GM23338 (cell line): Measurements from ENCODE around the gene ARHGEF17.

ENCODE experiments used
- ETS1 ChIP-seq: IDR thresholded peaks from 2 replicates; pipeline ENCODE4 v1.6.1; 2016; ENCODE audit warnings: antibody characterized with exemption
- EZH2 ChIP-seq: fragments of 200-600 bp; sonication (generic); IDR thresholded peaks from one replicate; pipeline ENCODE4 v1.8.0; 2017; ENCODE audit warnings: antibody characterized with exemption, mild to moderate bottlenecking, low read depth; ENCODE audit not compliant: unreplicated experiment
- EZH2phosphoT487 ChIP-seq: fragments of 200-600 bp; sonication (generic); IDR thresholded peaks from one replicate; pipeline ENCODE4 v1.8.1; 2018; ENCODE audit warnings: antibody characterized with exemption; ENCODE audit not compliant: unreplicated experiment
- JUNB ChIP-seq: IDR thresholded peaks from one replicate; pipeline ENCODE4 v1.6.1; 2016; ENCODE audit warnings: antibody characterized with exemption; ENCODE audit not compliant: unreplicated experiment
- NANOG ChIP-seq: IDR thresholded peaks from 2 replicates; pipeline ENCODE4 v1.6.1; 2016; ENCODE audit warnings: antibody characterized with exemption, borderline replicate concordance
- POLR2AphosphoS5 ChIP-seq: IDR thresholded peaks from 2 replicates; pipeline ENCODE4 v1.6.1; 2016; ENCODE audit warnings: antibody characterized with exemption, low read depth
- STAT1 ChIP-seq: IDR thresholded peaks from one replicate; pipeline ENCODE4 v1.6.1; 2016; ENCODE audit warnings: antibody characterized with exemption; ENCODE audit not compliant: unreplicated experiment
- ZNF114 ChIP-seq: fragments of 250-450 bp; sonication (Bioruptor Pico); IDR thresholded peaks from 2 replicates; pipeline ENCODE4 v1.5.0; 2020; ENCODE audit warnings: mild to moderate bottlenecking, moderate library complexity
- ZNF331 ChIP-seq: fragments of 250-450 bp; sonication (Bioruptor Pico); IDR thresholded peaks from 2 replicates; pipeline ENCODE4 v1.5.0; 2020; ENCODE audit warnings: low read depth, mild to moderate bottlenecking, moderate library complexity
- TF ChIP-seq, protein P1 (sequence below), 2 experiments: fragments of 200-600 bp in 1 of 2; sonication (generic) in 1 of 2; conservative IDR thresholded peaks; 2 replicates each; pipeline versions ENCODE4 v1.5.1 to v1.6.1; 2016 to 2017; ENCODE audit warnings: antibody characterized with exemption in 2 of 2, low read depth in 2 of 2, mild to moderate bottlenecking in 2 of 2, moderate library complexity in 1 of 2
- TF ChIP-seq, protein P2 (sequence below): IDR thresholded peaks from one replicate; pipeline ENCODE4 v1.6.1; 2018; ENCODE audit warnings: antibody characterized with exemption; ENCODE audit not compliant: unreplicated experiment

DNA sequence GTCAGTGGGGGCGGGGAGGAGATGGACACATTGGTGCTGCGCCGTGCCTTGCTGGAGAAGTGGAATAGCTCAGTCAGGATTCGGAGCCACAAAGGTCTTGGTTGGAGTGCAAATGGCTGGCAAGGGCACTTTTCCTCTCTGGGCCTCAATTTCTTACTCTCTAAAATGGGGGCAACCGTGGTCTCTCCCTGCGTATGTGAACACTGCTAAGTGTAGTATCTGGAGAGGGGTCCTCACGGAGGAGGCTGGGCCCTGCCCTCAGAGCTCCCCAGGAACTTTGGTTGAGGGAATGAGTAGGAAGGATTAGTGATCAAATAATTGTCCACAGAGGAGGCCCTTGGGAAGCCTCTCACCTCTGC lies 35.4 kb upstream of the ARHGEF17 start:
- TF ChIP-seq, protein P1, sequence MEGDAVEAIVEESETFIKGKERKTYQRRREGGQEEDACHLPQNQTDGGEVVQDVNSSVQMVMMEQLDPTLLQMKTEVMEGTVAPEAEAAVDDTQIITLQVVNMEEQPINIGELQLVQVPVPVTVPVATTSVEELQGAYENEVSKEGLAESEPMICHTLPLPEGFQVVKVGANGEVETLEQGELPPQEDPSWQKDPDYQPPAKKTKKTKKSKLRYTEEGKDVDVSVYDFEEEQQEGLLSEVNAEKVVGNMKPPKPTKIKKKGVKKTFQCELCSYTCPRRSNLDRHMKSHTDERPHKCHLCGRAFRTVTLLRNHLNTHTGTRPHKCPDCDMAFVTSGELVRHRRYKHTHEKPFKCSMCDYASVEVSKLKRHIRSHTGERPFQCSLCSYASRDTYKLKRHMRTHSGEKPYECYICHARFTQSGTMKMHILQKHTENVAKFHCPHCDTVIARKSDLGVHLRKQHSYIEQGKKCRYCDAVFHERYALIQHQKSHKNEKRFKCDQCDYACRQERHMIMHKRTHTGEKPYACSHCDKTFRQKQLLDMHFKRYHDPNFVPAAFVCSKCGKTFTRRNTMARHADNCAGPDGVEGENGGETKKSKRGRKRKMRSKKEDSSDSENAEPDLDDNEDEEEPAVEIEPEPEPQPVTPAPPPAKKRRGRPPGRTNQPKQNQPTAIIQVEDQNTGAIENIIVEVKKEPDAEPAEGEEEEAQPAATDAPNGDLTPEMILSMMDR (conservative IDR thresholded peaks at IDR 0.05; ENCODE audit: low read depth in 2 of 2): no peak
- TF ChIP-seq POLR2AphosphoS5: no peak
- TF ChIP-seq EZH2phosphoT487: no peak
- no peak for TF ChIP-seq ZNF114 (CRISPR knock-in tag)
- TF ChIP-seq, protein P2, sequence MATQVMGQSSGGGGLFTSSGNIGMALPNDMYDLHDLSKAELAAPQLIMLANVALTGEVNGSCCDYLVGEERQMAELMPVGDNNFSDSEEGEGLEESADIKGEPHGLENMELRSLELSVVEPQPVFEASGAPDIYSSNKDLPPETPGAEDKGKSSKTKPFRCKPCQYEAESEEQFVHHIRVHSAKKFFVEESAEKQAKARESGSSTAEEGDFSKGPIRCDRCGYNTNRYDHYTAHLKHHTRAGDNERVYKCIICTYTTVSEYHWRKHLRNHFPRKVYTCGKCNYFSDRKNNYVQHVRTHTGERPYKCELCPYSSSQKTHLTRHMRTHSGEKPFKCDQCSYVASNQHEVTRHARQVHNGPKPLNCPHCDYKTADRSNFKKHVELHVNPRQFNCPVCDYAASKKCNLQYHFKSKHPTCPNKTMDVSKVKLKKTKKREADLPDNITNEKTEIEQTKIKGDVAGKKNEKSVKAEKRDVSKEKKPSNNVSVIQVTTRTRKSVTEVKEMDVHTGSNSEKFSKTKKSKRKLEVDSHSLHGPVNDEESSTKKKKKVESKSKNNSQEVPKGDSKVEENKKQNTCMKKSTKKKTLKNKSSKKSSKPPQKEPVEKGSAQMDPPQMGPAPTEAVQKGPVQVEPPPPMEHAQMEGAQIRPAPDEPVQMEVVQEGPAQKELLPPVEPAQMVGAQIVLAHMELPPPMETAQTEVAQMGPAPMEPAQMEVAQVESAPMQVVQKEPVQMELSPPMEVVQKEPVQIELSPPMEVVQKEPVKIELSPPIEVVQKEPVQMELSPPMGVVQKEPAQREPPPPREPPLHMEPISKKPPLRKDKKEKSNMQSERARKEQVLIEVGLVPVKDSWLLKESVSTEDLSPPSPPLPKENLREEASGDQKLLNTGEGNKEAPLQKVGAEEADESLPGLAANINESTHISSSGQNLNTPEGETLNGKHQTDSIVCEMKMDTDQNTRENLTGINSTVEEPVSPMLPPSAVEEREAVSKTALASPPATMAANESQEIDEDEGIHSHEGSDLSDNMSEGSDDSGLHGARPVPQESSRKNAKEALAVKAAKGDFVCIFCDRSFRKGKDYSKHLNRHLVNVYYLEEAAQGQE: no peak
- no peak for TF ChIP-seq JUNB
- no peak for TF ChIP-seq ZNF331
- no peak for TF ChIP-seq ETS1
- no peak for TF ChIP-seq EZH2
- TF ChIP-seq STAT1: no peak
- no peak for TF ChIP-seq NANOG
